Stimulated activated CD4-positive, alpha-beta T cell treated with anti-CD3 and anti-CD28 coated beads, TNF-alpha, amount 100 ng/mL, for 4 hours (primary cell): ENCODE measurements around the gene KIFAP3.
"Not testable (repeated sequence)": the region's sequence is repeated elsewhere in the genome, so short reads cannot be mapped to it uniquely, and the experiment has no call there.

Experiments
- DNase-seq, 3 experiments: peaks; one replicate each; pipeline ENCODE4 v3.0.0-alpha.2; 2020; ENCODE audit warnings: low read depth in 3 of 3

Gene KIFAP3

GRCh38 chr1:169890761-169891538, 183.5 kb downstream of the KIFAP3 start:
- peak in 1 of 3 experiments; percentile 6 for DNase-seq

DNA sequence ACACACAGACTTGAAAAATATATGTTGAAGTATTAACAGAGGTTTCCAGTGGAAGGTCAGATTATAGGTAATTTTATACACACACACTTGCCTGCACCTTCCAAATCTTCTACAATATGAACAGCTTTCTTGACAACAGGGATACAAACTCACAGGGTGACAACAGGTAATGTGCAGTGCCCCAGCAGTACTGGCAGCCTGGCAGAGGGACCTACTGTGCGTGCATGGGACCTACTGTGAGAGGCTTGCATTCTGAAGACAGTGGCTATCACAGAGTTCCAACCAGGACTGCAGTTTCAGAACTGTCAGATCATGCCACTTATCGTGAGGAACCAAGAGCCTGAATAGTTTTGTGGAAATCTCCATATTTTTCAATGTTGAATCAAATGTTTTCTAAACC, 184.6 kb downstream of the KIFAP3 start:
- DNase-seq, result no peak

- DNase-seq, result no peak
These were observed 187.6 kb downstream of the KIFAP3 start for GRCh38 chr1:169886931-169887330.

DNA sequence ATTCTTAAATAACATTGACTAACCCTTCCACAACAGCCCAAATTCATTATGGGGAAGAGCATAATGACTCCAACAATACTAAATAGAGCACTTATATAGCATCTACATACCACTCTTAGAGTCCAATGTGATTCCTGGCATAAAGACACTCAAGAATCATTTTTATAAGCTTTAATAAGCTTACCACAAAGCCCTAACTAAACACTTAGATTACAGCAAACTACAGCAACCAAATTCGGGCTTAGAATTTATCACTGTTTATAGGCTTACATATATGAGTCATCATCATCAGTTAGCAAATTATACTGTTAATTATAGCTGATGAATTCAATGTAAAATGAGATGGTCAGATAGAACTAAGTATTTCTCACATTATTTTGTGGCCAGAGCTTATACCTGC, 188.1 kb downstream of the KIFAP3 start:
- DNase-seq, result no peak

DNA sequence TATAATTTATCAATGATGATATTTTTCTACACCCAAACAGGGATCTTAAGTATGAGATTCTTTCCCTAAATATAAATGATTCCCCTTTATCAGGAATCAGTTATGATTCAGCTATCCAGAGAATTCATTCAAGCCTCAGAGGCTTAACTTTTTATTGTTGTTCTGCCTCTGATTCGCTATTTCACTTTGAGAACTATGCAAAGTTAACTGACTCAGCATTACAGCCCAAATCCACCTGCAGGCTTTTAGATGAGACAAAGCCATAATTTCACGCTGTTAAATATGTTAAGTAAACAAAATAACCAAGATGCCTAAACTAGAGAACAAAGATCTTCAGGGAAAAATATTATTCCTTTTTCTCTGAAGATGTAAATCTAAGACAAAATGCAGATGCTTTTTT, 189.3 kb downstream of the KIFAP3 start:
- no peak for DNase-seq

DNA sequence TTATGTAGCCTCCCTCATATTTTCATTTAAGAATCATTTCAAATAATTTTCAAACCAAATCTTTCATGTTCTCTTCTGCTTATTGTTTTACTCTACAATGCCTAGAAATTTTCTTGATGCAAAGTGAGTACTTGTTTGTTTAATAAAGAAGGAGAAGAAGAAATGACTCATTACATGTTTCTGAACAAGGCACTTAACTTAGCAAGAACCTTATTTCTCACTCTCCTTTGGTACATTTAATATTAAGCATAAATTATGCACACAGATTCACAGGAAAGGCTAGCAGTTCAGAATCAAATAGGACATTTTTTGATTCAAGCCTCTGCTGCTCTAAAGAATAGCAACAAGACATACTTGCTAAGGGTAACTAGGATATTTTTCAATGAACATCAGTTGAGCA, 189.9 kb downstream of the KIFAP3 start:
- DNase-seq, result no peak

DNA sequence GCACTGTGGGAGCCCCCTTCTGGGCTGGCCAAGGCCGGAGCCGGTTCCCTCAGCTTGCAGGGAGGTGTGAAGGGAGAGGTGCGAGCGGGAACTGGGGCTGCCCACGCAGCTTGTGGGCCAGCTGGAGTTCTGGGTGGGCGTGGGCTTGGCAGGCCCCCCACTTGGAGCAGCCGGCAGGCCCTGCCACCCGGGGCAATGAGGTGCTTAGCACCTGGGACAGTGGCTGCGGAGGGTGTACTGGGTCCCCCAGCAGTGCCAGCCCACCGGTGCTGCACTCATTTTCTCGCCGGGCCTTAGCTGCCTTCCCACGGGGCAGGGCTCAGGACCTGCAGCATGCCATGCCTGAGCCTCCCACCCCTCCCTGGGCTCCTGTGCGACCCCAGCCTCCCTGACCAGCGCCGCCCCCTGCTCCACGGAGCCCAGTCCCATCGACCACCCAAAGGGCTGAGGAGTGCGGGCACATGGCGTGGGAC, 192.4 kb downstream of the KIFAP3 start:
- DNase-seq, result no peak

DNA sequence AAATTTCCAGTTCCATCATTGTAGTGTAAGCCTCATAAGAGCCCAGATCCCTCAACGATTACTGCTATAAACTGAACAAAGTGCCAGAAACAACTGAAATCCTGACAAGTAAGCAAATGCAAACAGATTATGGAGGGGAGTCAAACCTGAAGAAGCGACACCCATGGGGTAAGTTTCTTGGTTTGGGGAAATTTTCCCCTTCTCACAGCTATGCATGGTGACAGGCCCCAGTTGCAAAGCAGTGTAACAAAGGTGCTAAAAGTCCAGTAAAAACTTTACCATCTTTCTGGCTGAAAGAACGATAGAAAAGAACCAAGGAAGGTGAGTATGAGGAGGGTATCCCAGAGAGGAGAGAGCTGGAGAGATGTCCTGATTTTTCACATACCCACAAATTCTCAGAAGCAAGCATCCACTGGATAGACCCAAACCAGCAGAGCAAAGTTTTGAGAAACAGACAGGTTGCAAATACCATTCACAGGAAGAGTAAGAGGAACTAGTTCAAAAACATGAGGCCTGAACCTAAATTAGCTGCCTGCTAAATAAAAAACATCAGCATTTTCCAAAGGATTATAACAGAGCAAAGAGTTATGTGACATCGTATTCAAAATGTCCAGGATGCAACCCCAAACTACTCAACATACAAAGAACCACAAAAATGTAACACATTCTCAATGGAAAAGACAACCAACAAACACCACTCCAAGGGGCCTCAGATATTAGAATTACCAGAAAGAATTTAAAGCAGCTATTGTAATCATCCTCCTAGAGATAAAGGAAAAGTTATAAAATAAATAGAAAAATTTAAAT, 195.3 kb downstream of the KIFAP3 start:
- no peak for DNase-seq

DNA sequence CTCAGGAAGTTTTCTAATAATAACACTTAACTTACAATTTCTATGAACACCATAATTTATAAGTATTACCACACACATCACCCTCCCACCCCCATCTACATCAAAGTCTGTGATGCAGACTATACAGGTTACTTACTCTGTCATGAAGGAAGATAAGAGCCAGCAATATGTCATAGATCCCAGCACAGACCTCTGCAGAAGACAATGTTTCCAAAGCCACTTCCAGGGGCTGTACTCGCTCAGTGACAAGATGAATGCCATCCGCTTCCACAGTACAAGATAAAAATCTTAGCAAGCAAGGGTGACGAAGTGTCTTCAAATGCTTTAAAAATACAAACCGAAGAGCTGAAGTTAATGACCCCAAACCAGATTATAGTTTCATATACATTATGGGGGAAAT, 196.0 kb downstream of the KIFAP3 start:
- no peak for DNase-seq

- no peak for DNase-seq
These were observed 196.5 kb downstream of the KIFAP3 start for GRCh38 chr1:169877800-169878491.

GRCh38 chr1:169874229-169874628, 200.3 kb downstream of the KIFAP3 start:
- DNase-seq, result no peak

DNA sequence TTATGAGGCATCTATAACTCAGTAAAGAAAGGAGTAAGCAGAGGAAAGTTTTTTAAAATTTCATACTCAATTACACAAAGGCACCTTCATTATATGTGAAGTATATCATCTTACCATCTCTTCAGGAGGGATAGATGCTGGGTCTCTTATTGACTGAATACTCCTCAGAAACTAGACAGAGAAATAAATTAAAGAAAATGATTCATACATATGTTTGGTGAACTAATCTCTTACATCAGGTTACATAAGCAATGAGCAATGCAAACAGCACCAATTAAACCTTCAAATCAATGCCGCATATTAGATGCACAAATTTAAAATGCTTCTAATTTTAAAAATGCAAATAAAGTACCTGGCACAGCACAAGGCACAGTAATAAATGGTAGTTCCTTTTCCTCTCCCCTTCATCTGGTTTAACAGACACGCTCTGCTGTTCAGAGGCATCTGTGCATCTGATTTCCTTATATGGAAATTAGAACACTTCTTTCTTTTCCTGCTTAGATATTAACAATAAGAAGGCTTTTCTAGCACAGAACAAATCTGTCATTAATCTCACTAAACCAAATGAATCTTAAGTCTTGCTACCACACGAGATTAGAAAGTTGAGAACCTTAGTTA, 200.8 kb downstream of the KIFAP3 start:
- no peak for DNase-seq

- DNase-seq, result no peak
These were observed 201.6 kb downstream of the KIFAP3 start for GRCh38 chr1:169872906-169873305.

GRCh38 chr1:169871988-169872387, 202.5 kb downstream of the KIFAP3 start:
- DNase-seq, result not testable (repeated sequence)
